A204.1 (cell line): ENCODE results near the gene NCL.
"Not testable (repeated sequence)": the region's sequence is repeated elsewhere in the genome, so short reads cannot be mapped to it uniquely, and the experiment has no call there.

Source experiments
- FAIRE-seq: peaks from 2 replicates; lab custom pipeline; 2012; peaks lifted over from hg19 to GRCh38; lab: Jason Lieb, UNC

The NCL gene

DNA sequence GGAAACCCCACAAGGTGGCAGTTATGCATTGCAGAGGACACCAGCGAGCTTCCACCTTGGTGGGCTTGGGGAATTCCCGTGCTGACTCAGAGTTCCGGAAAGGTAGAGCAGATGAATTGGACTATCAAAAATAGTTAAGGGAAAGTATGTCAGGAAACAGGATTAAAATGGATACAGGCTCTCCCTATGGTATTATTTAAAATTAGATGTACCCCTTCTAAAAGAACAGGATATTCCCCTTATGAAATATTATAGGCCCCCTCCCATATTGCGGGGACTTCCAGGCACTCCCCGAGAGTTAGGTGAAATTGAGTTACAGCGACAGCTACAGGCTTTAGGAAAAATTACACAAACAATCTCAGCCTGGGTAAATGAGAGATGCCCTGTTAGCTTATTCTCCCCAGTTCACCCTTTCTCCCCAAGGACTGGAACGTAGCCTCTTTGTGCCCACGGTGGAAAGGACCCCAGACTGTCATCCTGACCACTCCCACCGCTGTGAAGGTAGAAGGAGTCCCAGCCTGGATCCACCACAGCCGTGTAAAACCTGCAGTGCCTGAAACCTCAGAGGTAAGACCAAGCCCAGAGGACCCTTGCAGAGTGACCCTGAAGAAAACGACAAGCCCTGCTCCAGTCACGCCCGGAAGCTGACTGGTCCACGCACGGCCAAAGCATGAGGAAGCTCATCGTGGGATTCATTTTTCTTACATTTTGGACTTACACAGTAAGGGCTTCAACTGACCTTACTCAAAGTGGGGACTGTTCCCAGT is 58.5 kb downstream of the NCL start:
- not testable (repeated sequence) for FAIRE-seq

- not testable (repeated sequence) for FAIRE-seq
Measured at GRCh38 chr2:231404183-231404578, 60.1 kb downstream of the NCL start.
